Glutamatergic neuron (in vitro differentiated cells): ENCODE results near the gene PCOLCE2. TPM values are rescaled to one million over a fixed set of nuclear protein-coding genes. Genes with fewer than 3 reads are reported as not detected.

ENCODE experiments used
- DNase-seq: peaks from one replicate; pipeline ENCODE4 v3.0.0; 2022
- H3K27ac Mint-ChIP-seq: one replicate; pipeline ENCODE4 v1.8.0; 2020; ENCODE audit warnings: mild to moderate bottlenecking, mixed read lengths, inconsistent platforms; ENCODE audit not compliant: unreplicated experiment
- H3K27me3 Mint-ChIP-seq: one replicate; pipeline ENCODE4 v1.8.0; 2020; ENCODE audit warnings: mild to moderate bottlenecking, moderate library complexity, mixed read lengths, inconsistent platforms; ENCODE audit not compliant: unreplicated experiment
- H3K36me3 Mint-ChIP-seq: one replicate; pipeline ENCODE4 v1.8.0; 2020; ENCODE audit warnings: mild to moderate bottlenecking, mixed read lengths, inconsistent platforms; ENCODE audit not compliant: unreplicated experiment
- H3K4me1 Mint-ChIP-seq: one replicate; pipeline ENCODE4 v1.8.0; 2020; ENCODE audit warnings: mild to moderate bottlenecking, low read depth, mixed read lengths, inconsistent platforms; ENCODE audit not compliant: unreplicated experiment
- H3K4me3 Mint-ChIP-seq: one replicate; pipeline ENCODE4 v1.8.0; 2020; ENCODE audit warnings: mild to moderate bottlenecking, mixed read lengths, inconsistent platforms; ENCODE audit not compliant: unreplicated experiment
- H3K9me3 Mint-ChIP-seq: one replicate; pipeline ENCODE4 v1.8.0; 2020; ENCODE audit warnings: mild to moderate bottlenecking, moderate library complexity, mixed read lengths, inconsistent platforms; ENCODE audit not compliant: unreplicated experiment
- total RNA-seq: library from RNA; stranded (reverse); fragmentation: NEBNext Ultra II Directional; extraction: Animal tissue kit (Norgen Biotek cat#: 25700); gene quantifications from one replicate; pipeline ENCODE4 v1.2.1, GENCODE V29; 2021; ENCODE audit not compliant: unreplicated experiment
- TF ChIP-seq, protein P1 (sequence below): fragments of 200-600 bp; sonication (generic); IDR thresholded peaks from one replicate; pipeline ENCODE4 v1.5.0; 2021; ENCODE audit not compliant: partially characterized antibody, unreplicated experiment

Gene PCOLCE2
- total RNA-seq, 1 donor from 2014 or later = 33.4 TPM

DNA sequence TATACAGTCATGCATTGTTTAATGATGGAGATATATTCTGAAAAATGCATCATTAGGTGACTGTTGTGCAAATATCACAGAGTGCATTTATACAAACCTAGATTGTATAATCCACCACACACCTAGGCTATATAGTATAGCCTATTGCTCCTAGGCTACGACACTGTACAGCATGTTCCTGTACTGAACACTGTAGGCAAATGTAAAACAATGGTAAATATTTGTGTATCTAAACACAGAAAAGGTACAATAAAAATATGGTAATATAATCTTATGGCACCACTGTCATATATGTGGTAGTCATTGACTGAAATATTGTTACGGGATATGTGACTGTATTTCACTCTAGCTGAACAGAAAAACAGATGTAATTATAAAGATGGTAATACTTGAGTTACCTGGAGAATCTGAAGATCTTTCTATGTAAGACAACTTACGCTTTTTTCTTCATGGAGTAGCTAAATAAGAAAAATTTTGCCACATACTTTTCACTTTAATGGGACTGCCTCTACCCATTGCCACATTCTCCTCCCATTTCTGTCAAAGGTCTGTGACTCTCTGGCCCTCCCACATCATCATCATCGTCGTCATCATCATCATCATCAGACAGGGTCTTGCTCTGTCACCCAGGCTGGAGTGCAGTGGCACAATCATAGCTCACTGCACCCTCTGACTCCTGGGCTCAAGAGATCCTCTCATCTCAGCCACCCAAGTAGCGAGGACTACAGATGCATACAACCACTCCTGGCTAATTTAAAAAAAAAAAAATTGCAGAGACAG, 7.2 kb downstream of the PCOLCE2 start:
- H3K4me3 Mint-ChIP-seq = no peak overlapping the region
- no peak for DNase-seq
- H3K4me1 Mint-ChIP-seq = peaks cover 3% of the 10 kb centered on the region
- H3K27me3 Mint-ChIP-seq = peaks cover 1% of the 10 kb centered on the region
- TF ChIP-seq, protein P1, sequence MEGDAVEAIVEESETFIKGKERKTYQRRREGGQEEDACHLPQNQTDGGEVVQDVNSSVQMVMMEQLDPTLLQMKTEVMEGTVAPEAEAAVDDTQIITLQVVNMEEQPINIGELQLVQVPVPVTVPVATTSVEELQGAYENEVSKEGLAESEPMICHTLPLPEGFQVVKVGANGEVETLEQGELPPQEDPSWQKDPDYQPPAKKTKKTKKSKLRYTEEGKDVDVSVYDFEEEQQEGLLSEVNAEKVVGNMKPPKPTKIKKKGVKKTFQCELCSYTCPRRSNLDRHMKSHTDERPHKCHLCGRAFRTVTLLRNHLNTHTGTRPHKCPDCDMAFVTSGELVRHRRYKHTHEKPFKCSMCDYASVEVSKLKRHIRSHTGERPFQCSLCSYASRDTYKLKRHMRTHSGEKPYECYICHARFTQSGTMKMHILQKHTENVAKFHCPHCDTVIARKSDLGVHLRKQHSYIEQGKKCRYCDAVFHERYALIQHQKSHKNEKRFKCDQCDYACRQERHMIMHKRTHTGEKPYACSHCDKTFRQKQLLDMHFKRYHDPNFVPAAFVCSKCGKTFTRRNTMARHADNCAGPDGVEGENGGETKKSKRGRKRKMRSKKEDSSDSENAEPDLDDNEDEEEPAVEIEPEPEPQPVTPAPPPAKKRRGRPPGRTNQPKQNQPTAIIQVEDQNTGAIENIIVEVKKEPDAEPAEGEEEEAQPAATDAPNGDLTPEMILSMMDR = no peak
- peaks cover 1% of the 10 kb centered on the region for H3K9me3 Mint-ChIP-seq
- no peak overlapping the region for H3K27ac Mint-ChIP-seq
- H3K36me3 Mint-ChIP-seq = no peaks in the 10 kb centered on the region

DNA sequence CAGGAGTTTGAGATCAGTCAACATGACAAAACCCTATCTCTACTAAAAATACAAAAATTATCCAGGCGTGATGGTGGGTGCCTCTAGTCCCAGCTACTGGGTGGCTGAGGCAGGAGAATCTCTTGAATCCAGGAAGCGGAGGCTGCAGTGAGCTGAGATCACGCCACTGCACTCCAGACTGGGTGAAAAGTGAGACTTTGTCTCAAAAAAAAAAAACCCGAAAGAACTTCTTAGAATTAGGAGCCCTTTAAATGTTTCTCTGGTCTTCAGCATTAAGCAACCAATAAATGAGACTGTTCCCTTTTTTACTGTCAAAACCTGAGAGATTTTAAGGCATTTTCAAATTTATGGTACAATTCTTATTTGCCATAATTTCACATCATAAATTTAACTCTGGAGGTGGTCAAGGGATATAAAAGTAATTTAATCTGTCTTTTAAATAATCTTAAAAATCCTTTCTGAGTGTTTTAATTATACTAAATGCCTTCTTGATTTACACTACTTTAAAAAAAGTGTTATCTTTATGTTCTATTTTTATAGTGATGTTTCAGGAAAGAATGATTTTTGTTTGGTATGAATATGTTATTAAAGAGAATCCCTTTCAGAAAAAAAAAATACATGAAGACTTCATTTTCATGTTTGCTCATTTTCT, 10.1 kb downstream of the PCOLCE2 start:
- H3K9me3 Mint-ChIP-seq = peaks cover 2% of the 10 kb centered on the region
- H3K4me3 Mint-ChIP-seq = no peak overlapping the region
- no peaks in the 10 kb centered on the region for H3K36me3 Mint-ChIP-seq
- H3K4me1 Mint-ChIP-seq = no peaks in the 10 kb centered on the region
- no peak overlapping the region for H3K27ac Mint-ChIP-seq
- TF ChIP-seq, protein P1 = no peak
- peaks cover 3% of the 10 kb centered on the region for H3K27me3 Mint-ChIP-seq
- DNase-seq = no peak

DNA sequence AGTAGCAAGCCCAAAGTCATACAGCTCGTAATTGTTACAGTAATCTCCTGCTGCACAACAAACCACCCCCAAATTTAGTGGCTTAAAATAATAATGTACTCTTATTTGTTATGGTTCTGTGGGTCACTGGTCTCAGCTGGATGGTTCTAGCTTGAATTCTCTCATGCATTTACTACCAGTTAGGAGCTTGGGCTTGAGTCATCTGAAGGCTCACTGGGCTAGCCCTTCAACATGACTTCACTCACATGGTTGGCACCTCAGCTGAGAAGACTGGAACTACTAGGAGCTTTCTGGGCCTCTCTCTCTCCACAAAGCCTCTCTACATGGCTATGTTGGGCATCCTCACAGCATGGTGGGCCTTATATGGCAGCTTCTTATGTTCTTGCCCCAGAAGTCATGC, 12.5 kb downstream of the PCOLCE2 start:
- DNase-seq = no peak
- Mint-ChIP-seq H3K4me1 (peaks cover 8% of the 10 kb centered on the region), H3K27me3 (peaks cover 3% of the 10 kb centered on the region), H3K27ac (no peak overlapping the region), H3K9me3 (peaks cover 8% of the 10 kb centered on the region), H3K36me3 (no peaks in the 10 kb centered on the region), H3K4me3 (no peak overlapping the region)
- TF ChIP-seq, protein P1 = no peak

DNA sequence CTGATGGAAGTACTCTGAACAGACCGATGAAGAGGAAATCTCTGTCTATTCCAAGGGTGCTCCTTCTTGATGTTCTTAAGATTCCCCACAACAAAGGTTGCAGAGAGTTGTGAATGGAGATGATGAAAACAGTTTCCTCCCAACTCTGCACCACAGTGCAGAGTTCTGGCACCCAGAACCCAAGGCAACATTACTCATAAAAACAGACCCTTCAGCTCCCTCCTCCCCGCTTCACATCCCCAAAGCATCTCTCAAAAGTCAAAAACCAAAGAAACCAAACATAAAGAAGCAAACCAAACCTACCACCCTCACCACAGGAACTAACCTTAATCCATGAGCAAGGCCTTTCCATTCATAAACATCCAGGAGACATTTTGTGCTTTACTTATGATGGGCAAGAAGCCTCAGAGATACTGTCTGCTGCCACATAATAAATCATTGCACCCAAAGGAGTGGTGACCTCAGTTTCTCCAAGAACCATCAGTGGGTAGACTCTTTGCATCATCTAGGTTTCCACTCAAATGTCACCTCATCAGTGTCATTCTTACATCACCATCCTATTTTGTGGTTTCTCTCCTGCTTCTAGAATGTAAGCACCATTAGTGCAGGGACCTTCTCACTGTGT, 13.2 kb downstream of the PCOLCE2 start:
- TF ChIP-seq, protein P1 = no peak

More for the DNA sequence above, 13.2 kb downstream of the PCOLCE2 start:
- peaks cover 3% of the 10 kb centered on the region for H3K27me3 Mint-ChIP-seq
- H3K4me1 Mint-ChIP-seq = peaks cover 11% of the 10 kb centered on the region
- no peak overlapping the region for H3K4me3 Mint-ChIP-seq
- DNase-seq = no peak
- peaks cover 8% of the 10 kb centered on the region for H3K9me3 Mint-ChIP-seq
- no peaks in the 10 kb centered on the region for H3K36me3 Mint-ChIP-seq
- H3K27ac Mint-ChIP-seq = no peak overlapping the region
